ENCODE results near the gene FGFBP3.

Gene FGFBP3

GRCh38 chr10:91856637-91857036 is 52.6 kb downstream of the FGFBP3 start:
- no peak for DNase-seq (ENCODE audit: low read depth in 3 of 3, low spot score in 1 of 3)

Measured in stimulated activated CD4-positive, alpha-beta T cell treated with anti-CD3 and anti-CD28 coated beads, TNF-alpha, amount 100 ng/mL, for 1 hour (primary cell).